Stimulated activated CD4-positive, alpha-beta T cell treated with anti-CD3 and anti-CD28 coated beads, Interleukin-4, amount 100 ng/mL, for 1 hour (primary cell): Measurements from ENCODE around the gene GPR146.
A peak's percentile ranks its signal among the peaks of the same experiment; 100 is the strongest.

ENCODE experiments used
- DNase-seq: peaks from one replicate; pipeline ENCODE4 v3.0.0-alpha.2; 2020

Gene GPR146

GRCh38 chr7:1045069-1046063 is 1.0 kb downstream of the GPR146 start:
- DNase-seq: no peak

- no peak for DNase-seq
Observed at GRCh38 chr7:1046722-1047679, 2.7 kb downstream of the GPR146 start.

GRCh38 chr7:1049006-1049741 is 4.8 kb downstream of the GPR146 start:
- no peak for DNase-seq

GRCh38 chr7:1049801-1050200 is 5.5 kb downstream of the GPR146 start:
- DNase-seq: no peak

- DNase-seq: no peak
Observed at GRCh38 chr7:1050254-1050906, 6.0 kb downstream of the GPR146 start.

- DNase-seq: no peak
Observed at GRCh38 chr7:1050956-1051690, 6.8 kb downstream of the GPR146 start.

GRCh38 chr7:1052031-1052818 is 7.9 kb downstream of the GPR146 start:
- DNase-seq: no peak

- no peak for DNase-seq
Observed at GRCh38 chr7:1053002-1053411, 8.7 kb downstream of the GPR146 start.

- no peak for DNase-seq
Observed at GRCh38 chr7:1053816-1054370, 9.5 kb downstream of the GPR146 start.

GRCh38 chr7:1054438-1054837 is 10.1 kb downstream of the GPR146 start:
- DNase-seq: no peak

GRCh38 chr7:1054861-1055450 is 10.6 kb downstream of the GPR146 start:
- peak; percentile 59 for DNase-seq

GRCh38 chr7:1055491-1055955 is 11.2 kb downstream of the GPR146 start:
- DNase-seq: no peak

GRCh38 chr7:1055956-1056784 is 11.8 kb downstream of the GPR146 start:
- no peak for DNase-seq

- DNase-seq: no peak
Observed at GRCh38 chr7:1056785-1057410, 12.6 kb downstream of the GPR146 start.

- DNase-seq: no peak
Observed at GRCh38 chr7:1057416-1058291, 13.3 kb downstream of the GPR146 start.

- DNase-seq: no peak
Observed at GRCh38 chr7:1058311-1058710, 14.0 kb downstream of the GPR146 start.

- no peak for DNase-seq
Observed at GRCh38 chr7:1058821-1059199, 14.5 kb downstream of the GPR146 start.
